Muscle layer of duodenum (tissue), 2 donors: ENCODE results near the gene NFIA.

Experiments used
- H3K27ac ChIP-seq: one replicate; pipeline ENCODE4 v1.7.0; 2013; ENCODE audit warnings: mild to moderate bottlenecking, low read length
- H3K27me3 ChIP-seq: one replicate; pipeline ENCODE4 v1.7.0; 2013; ENCODE audit warnings: low read depth, mild to moderate bottlenecking, control low read depth, low read length
- H3K36me3 ChIP-seq, 2 donors: one replicate each; pipeline ENCODE4 v1.7.0; 2013; ENCODE audit warnings: low read length in 2 of 2, control low read depth in 1 of 2, mild to moderate bottlenecking in 1 of 2; ENCODE audit not compliant: insufficient read depth in 2 of 2, control insufficient read depth in 1 of 2
- H3K4me1 ChIP-seq, 2 donors: one replicate each; pipeline ENCODE4 v1.7.0; 2013; ENCODE audit warnings: low read length in 2 of 2, mild to moderate bottlenecking in 2 of 2, control low read depth in 1 of 2, moderate library complexity in 1 of 2; ENCODE audit not compliant: insufficient read depth in 2 of 2, control insufficient read depth in 1 of 2
- H3K4me3 ChIP-seq, 2 donors: one replicate each; pipeline ENCODE4 v1.7.0; 2013; ENCODE audit warnings: low read length in 2 of 2, low read depth in 1 of 2, mild to moderate bottlenecking in 1 of 2
- H3K9me3 ChIP-seq, 2 donors: one replicate each; pipeline ENCODE4 v1.7.0; 2013; ENCODE audit warnings: low read length in 2 of 2, control low read depth in 1 of 2, mild to moderate bottlenecking in 1 of 2; ENCODE audit not compliant: control insufficient read depth in 1 of 2
- donor health status: healthy.

NFIA gene

DNA sequence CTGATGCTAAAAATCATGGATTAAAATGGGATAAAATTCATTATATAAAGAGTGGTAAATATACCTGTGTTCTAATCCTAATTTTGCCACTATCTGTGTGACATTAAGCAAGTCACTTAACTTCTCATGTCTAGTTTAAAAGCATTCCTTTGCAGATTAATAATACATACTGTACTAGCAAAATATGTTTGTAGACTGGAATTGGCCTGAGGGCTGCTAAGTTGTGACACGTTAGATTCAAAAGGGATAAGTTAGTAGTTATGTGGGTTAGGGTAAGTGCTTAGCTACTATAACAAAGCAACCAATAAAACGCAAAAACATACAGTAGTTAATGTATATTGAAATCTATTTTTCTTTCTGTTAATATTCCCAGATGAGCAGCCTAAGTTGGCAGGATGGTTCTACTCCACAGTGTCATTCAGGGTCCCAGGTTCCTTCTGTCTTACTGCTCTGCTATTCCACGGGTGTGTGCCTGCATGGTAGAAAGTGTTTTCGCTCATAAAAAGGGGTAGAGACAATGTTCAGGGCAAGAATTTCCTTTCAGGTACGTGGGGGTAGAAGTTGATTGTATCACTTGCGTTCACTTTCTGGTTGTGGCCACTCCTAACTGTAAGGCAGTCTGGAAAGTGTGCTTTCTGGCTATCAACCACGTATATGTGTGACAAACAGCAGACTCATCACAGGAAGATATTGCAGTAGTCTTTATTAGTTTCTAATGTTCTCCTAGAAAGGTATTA lies 239.8 kb downstream of the NFIA start:
- Histone ChIP-seq H3K27ac (no peak overlapping the region), H3K36me3 (no peaks in the 10 kb centered on the region)

DNA sequence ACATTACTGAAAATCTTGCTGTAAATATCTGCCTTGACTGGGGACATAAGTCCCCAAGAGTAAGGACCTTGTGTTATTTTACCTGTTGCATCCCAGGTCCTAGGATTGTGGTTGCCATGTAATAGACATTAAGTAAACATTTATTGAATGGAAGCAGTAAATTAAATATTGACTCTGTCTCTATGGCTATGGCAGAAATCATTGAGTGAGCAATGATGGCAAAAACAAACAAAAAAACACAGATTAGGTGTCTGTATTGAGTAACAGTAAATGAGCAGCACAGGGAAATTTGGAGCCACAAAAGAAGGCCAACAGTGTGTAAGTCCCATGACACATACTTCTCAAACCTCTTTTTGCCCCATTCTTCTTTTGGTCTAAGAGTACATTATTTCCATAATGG lies 240.4 kb downstream of the NFIA start:
- Histone ChIP-seq H3K36me3 (no peaks in the 10 kb centered on the region), H3K4me1 (peaks cover 3 to 10% of the 10 kb centered on the region in 2 donors), H3K4me3 (no peak overlapping the region), H3K27me3 (no peaks in the 10 kb centered on the region), H3K27ac (no peak overlapping the region), H3K9me3 (no peaks in the 10 kb centered on the region)

More for the DNA sequence above, 239.8 kb downstream of the NFIA start:
- Histone ChIP-seq H3K27me3 (no peaks in the 10 kb centered on the region), H3K4me3 (no peak overlapping the region), H3K9me3 (no peaks in the 10 kb centered on the region), H3K4me1 (peaks cover 3 to 10% of the 10 kb centered on the region in 2 donors)

DNA sequence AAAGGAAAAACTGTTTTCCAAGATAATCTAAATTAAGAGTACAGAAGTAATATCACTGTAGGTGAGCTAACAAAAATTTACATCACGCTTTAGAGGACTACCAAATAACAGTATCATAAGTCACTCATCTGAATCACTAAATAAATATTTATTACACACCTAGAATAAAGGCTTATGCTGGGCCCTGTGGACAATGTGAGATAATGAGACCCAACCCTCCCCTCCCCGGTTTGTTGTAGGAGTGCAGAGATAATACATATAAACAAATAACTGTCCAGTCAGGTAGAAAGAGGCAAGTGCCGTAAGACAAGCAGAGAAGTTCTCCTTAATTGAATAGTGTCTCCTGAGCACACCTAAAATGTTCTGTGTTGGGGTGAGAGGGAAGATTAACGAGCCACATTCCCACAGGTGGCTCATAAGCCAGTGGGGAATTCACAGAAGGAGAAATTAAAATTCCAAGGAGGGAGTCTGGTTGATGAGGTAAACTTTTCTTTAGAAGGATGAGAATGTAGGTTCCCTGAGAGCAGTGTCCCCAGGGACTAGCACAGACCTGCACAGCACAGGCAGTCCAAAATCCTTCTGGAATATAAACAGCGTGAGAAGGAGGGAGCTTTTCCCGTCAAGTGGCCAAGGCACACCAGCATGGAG lies 241.4 kb downstream of the NFIA start:
- no peaks in the 10 kb centered on the region for H3K36me3 ChIP-seq
- H3K9me3 ChIP-seq, result no peaks in the 10 kb centered on the region
- no peak overlapping the region for H3K4me3 ChIP-seq
- peak overlapping the region; percentile 10 for H3K27ac ChIP-seq
- no peaks in the 10 kb centered on the region for H3K27me3 ChIP-seq
- peaks cover 3 to 6% of the 10 kb centered on the region in 2 donors for H3K4me1 ChIP-seq

DNA sequence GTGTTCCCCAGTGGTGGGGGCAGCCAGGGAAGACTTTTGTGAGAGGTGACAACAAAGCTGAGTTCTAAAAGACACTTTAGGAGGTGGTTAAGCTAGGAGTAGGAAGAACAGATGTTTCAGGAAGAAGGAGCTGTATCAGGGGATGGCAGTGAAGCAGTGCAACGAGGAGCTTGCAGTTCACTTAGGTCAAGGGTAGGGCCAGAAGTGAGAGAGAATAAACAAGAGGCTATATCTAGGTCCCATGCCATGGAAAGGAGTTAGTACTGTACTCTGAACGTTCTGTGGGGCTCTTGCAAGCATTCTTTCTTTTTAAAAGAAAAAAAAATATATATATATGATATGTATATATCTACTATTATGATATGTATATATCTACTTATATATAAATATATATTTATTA lies 244.4 kb downstream of the NFIA start:
- H3K4me3 ChIP-seq, result no peak overlapping the region
- no peaks in the 10 kb centered on the region for H3K9me3 ChIP-seq
- H3K27ac ChIP-seq, result no peak overlapping the region
- H3K4me1 ChIP-seq, result peaks cover 0 to 3% of the 10 kb centered on the region in 2 donors
- no peaks in the 10 kb centered on the region for H3K36me3 ChIP-seq
- H3K27me3 ChIP-seq, result no peaks in the 10 kb centered on the region

DNA sequence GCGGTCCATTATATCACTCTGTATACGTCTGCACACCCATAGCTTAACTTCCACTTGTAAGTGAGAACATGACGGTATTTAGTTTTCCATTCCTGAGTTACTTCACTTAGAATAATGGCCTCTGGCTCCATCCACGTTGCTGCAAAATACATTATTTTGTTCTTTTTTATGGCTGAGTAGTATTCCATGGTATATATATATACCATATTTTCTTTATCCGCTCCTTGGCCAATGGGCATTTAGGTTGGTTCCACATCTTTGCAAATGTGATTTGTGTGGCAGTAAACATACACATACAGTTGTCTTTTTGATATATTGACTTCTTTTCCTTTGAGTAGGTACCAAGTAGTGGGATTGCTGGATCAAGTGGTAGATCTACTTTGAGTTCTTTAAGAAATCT lies 245.1 kb downstream of the NFIA start:
- Histone ChIP-seq H3K27me3 (no peaks in the 10 kb centered on the region), H3K4me3 (no peak overlapping the region), H3K27ac (no peak overlapping the region), H3K36me3 (no peaks in the 10 kb centered on the region), H3K9me3 (no peaks in the 10 kb centered on the region), H3K4me1 (peaks cover 0 to 6% of the 10 kb centered on the region in 2 donors)

DNA sequence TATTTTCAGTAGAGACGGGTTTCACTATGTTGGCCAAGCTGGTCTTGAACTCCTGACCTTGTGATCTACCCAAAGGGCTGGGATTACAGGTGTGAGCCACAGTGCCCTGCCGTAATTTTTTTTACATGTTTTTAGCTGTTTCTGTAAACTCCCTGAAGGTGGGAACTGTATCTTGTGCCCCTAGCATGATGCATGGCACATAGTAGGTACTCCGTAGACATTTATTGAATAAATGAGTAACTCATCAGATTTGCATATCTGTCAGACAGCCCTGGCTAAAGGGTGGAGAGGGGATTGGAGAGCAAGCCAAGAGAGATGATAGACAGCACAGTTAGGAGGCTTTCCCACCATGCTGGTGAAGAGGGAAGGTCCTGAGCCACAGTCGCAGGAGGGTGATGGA lies 247.2 kb downstream of the NFIA start:
- no peak overlapping the region for H3K4me3 ChIP-seq
- no peaks in the 10 kb centered on the region for H3K9me3 ChIP-seq
- H3K36me3 ChIP-seq, result no peaks in the 10 kb centered on the region
- no peak overlapping the region for H3K27ac ChIP-seq
- H3K27me3 ChIP-seq, result no peaks in the 10 kb centered on the region
- H3K4me1 ChIP-seq, result peaks cover 0 to 6% of the 10 kb centered on the region in 2 donors

DNA sequence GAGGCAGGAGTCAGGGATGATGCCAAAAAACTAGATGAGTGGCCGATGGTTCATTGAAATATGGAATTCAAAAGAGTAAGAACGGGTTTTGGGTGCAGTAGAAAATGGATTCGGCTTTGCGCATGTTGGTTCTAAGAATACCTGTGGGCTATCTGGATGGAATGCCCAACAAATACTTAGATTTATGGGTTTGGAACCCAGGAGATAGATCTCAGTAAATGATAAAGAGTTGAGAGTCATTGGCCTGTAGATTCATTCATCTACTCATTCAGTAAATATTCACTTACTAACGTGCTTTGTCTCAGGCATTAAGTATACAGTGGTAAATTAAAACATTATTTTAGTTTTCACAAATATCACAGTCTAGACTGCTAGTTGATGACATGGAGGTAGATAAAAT lies 247.7 kb downstream of the NFIA start:
- Histone ChIP-seq H3K9me3 (no peaks in the 10 kb centered on the region), H3K4me3 (no peak overlapping the region), H3K4me1 (peaks cover 3 to 4% of the 10 kb centered on the region in 2 donors), H3K36me3 (no peaks in the 10 kb centered on the region), H3K27me3 (no peaks in the 10 kb centered on the region), H3K27ac (no peak overlapping the region)

DNA sequence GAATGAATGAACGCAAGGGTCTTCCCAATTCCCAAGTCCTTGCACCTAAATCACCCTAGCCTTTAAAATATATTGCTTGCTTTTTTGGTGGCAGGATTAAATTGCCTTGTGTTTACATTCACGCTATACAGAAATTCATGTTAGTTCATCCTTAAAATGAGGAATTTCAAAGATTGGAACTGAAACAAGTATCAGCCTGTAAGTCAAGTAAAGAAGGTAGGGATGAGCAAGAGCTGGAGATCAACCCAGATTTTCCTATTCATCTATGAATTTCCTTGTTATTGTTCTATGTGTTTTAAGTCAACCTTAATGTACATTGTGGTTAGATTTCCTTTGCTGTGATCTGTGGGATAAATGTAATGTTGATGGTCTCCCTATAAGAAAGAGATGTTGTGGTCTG lies 248.2 kb downstream of the NFIA start:
- Histone ChIP-seq H3K36me3 (no peaks in the 10 kb centered on the region), H3K9me3 (no peaks in the 10 kb centered on the region), H3K27me3 (no peaks in the 10 kb centered on the region), H3K27ac (no peak overlapping the region), H3K4me1 (peaks cover 3 to 4% of the 10 kb centered on the region in 2 donors), H3K4me3 (no peak overlapping the region)

DNA sequence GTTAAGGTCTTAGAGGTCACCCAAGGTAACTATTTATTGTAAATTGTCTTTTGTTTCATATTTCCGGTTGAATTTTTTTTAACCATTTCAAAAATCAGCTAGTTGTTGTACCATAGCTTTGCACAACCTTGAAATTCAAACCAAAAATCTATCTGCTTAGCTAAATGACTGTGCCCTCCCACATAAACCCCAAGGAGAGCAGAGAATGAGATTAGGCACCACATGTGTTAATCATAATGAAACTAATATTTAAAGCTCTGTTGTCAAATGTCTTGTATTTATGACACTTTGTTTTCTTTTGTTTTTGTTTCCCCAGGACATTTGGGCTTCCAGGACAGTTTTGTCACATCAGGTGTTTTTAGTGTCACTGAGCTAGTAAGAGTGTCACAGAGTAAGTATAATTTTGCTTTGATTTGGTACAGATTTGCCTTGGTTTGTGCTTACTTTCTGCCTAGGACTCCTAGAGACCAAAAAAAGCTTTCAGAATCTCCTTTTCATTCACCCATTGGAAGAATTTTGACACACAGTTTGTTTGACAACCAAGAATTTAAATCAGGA lies 249.9 kb downstream of the NFIA start:
- Histone ChIP-seq H3K4me3 (no peak overlapping the region), H3K9me3 (no peaks in the 10 kb centered on the region), H3K27me3 (no peaks in the 10 kb centered on the region), H3K27ac (no peak overlapping the region), H3K36me3 (no peaks in the 10 kb centered on the region), H3K4me1 (peaks cover 3 to 4% of the 10 kb centered on the region in 2 donors)

DNA sequence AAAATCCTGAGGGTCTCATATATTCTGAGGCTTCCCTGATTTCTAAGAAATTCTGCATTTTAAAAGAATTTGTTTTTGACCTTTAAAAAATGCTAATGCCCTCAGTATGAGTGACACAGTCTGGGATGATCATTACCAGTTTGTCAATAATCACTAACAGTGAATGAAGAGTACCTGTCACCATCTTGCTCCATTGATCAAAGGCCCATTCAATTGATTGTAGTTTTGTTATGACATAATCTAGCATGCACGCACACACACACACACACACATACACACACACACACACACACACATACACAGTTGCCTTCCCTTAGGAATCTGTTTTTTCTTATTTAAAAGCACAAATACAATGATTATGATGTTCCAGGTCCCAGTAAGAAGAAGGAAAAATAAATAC lies 250.4 kb downstream of the NFIA start:
- Histone ChIP-seq H3K36me3 (no peaks in the 10 kb centered on the region), H3K27me3 (no peaks in the 10 kb centered on the region), H3K9me3 (no peaks in the 10 kb centered on the region), H3K4me3 (no peak overlapping the region), H3K4me1 (peaks cover 4% of the 10 kb centered on the region in 2 donors), H3K27ac (no peak overlapping the region)

DNA sequence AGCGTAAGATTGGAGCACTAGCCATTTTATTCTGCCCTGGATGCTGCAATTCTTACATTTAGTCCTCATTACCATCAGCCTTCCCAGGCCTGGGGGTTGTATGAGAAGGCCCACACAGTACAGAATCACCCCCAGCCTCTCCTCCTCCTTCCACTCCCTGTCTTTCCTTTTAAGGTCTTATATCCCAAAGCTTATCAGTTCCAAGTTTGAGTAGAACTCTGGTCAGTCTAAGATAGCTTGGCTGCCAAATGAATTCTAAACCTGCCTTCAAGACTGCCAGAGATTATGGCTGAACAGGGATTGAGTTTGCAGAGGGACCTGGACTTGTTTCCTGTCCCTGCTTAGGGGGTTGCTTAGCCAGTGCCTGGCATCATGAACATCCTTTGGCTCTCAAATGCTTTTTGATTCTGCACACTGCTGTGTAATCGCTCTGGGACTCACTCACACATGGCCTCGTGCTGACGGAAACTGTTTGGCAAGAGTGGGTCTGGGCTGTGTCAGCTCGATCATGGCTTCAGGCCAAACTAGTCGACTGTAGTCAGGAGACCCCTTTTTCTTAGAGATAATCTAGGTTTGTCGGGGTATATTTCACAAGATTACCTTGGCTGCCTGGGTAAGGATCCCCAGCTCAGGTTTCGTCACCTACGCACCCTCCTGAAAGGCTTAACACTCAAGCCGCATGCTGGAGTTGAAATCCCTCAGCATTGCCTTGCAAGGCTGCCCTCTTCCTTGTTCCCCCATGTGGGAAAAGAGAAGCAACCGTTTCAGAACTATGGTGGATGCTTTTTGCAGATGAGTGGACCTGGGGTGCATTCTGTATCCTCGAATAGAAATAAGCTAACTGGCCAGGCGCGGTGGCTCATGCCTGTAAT lies 252.6 kb downstream of the NFIA start:
- Histone ChIP-seq H3K27me3 (no peaks in the 10 kb centered on the region), H3K36me3 (no peaks in the 10 kb centered on the region), H3K27ac (no peak overlapping the region), H3K9me3 (no peaks in the 10 kb centered on the region), H3K4me1 (peaks cover 4 to 12% of the 10 kb centered on the region in 2 donors), H3K4me3 (no peak overlapping the region)
